ENCODE measurements around the gene HPCAL1. TPM values are rescaled to one million over a fixed set of nuclear protein-coding genes. Genes with fewer than 3 reads are reported as not detected.

Gene HPCAL1
- total RNA-seq, 1 donor from 2014 or later: 12.3 TPM

DNA sequence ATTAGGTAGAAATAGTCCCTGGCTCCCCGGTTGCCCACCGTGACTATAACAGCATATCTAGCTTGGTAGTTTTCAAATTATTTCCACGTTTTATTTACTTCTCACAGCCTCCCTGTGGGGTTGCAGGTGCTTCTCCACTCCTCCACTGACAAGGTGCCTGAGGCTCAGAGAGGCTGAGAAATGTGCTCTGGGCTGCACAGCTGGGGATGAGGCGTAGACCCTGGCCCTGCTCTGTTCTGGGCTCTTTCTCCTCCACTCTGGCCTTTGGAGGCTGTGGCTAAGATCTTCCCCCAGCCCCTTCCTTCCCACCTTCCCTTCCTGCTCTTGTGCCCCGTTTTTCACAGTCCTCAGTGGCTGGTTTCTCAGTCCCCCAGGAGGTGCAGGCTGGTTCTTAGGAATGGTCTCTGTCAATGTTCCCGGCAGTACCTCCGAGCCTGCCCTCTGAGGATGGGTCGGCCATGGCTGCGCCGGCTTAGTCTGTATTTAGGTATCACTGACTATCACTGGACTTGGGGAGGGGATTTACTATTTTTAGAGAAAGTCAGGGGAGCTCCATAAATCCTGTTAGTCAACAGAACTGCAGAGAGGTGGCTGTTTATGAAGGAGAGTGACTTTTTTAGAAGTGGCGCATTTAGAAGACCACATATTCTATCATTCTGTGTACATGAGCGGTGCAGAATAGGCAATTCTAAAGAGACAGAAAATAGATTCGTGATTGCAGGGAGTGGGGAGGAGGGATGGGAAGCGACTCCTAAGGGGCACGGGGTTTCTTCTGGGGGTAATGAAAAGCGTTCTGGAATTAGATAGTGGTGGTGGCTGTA, 35.0 kb downstream of the HPCAL1 start:
- Histone ChIP-seq H3K36me3 (ENCODE audit: insufficient read depth, low read length) (no peaks in the 10 kb centered on the region), H3K4me2 (ENCODE audit: low read length) (no peak overlapping the region), H3K4me1 (ENCODE audit: insufficient read depth, low read length) (peaks cover 3% of the 10 kb centered on the region), H3K9me3 (ENCODE audit: insufficient read depth, low read depth, low read length) (peaks cover 6% of the 10 kb centered on the region), H3K79me2 (ENCODE audit: insufficient read depth, low read length) (peaks cover 62% of the 10 kb centered on the region), H2AFZ (ENCODE audit: low read depth, low read length) (no peak overlapping the region), H4K20me1 (ENCODE audit: insufficient read depth, low read length) (peaks cover 36% of the 10 kb centered on the region), H3K27ac (ENCODE audit: low read depth, low read length) (no peak overlapping the region), H3K4me3 (ENCODE audit: insufficient read depth, low read depth, low read length) (no peak overlapping the region), H3K9ac (ENCODE audit: low read length) (no peak overlapping the region), H3K27me3 (ENCODE audit: insufficient read depth, low read length) (no peaks in the 10 kb centered on the region)
- peaks cover 2% of the 10 kb centered on the region for H3K36me3 Mint-ChIP-seq (ENCODE audit: low read depth, unreplicated experiment)
- no peaks in the 10 kb centered on the region for H3K9me3 Mint-ChIP-seq (ENCODE audit: unreplicated experiment)
- peaks cover 11% of the 10 kb centered on the region for H3K4me1 Mint-ChIP-seq (ENCODE audit: low read depth, unreplicated experiment)
- peak overlapping the region; percentile 7 for H3K4me3 Mint-ChIP-seq (ENCODE audit: unreplicated experiment)
- H3K27ac Mint-ChIP-seq (ENCODE audit: unreplicated experiment): peak overlapping the region; percentile 34
- DNase-seq (ENCODE audit: low read depth) (no peak), FAIRE-seq (no peak)
- no peaks in the 10 kb centered on the region for H3K27me3 Mint-ChIP-seq (ENCODE audit: low read depth, unreplicated experiment)
- no peak for TF ChIP-seq EZH2 (IDR thresholded peaks at IDR 0.05; ENCODE audit: insufficient read depth, low read length)
- TF ChIP-seq, protein P1, sequence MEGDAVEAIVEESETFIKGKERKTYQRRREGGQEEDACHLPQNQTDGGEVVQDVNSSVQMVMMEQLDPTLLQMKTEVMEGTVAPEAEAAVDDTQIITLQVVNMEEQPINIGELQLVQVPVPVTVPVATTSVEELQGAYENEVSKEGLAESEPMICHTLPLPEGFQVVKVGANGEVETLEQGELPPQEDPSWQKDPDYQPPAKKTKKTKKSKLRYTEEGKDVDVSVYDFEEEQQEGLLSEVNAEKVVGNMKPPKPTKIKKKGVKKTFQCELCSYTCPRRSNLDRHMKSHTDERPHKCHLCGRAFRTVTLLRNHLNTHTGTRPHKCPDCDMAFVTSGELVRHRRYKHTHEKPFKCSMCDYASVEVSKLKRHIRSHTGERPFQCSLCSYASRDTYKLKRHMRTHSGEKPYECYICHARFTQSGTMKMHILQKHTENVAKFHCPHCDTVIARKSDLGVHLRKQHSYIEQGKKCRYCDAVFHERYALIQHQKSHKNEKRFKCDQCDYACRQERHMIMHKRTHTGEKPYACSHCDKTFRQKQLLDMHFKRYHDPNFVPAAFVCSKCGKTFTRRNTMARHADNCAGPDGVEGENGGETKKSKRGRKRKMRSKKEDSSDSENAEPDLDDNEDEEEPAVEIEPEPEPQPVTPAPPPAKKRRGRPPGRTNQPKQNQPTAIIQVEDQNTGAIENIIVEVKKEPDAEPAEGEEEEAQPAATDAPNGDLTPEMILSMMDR (IDR thresholded peaks at IDR 0.05; ENCODE audit: insufficient read depth, low read depth, low read length): no peak

- Histone ChIP-seq H3K4me3 (ENCODE audit: insufficient read depth, low read depth, low read length) (no peak overlapping the region), H3K36me3 (ENCODE audit: insufficient read depth, low read length) (no peaks in the 10 kb centered on the region), H3K4me2 (ENCODE audit: low read length) (no peak overlapping the region), H3K27me3 (ENCODE audit: insufficient read depth, low read length) (no peaks in the 10 kb centered on the region), H3K27ac (ENCODE audit: low read depth, low read length) (no peak overlapping the region), H3K9me3 (ENCODE audit: insufficient read depth, low read depth, low read length) (peaks cover 6% of the 10 kb centered on the region), H3K9ac (ENCODE audit: low read length) (no peak overlapping the region), H4K20me1 (ENCODE audit: insufficient read depth, low read length) (peaks cover 44% of the 10 kb centered on the region), H2AFZ (ENCODE audit: low read depth, low read length) (no peak overlapping the region), H3K4me1 (ENCODE audit: insufficient read depth, low read length) (peaks cover 3% of the 10 kb centered on the region), H3K79me2 (ENCODE audit: insufficient read depth, low read length) (peaks cover 64% of the 10 kb centered on the region)
- TF ChIP-seq, protein P1 (IDR thresholded peaks at IDR 0.05; ENCODE audit: insufficient read depth, low read depth, low read length): no peak
- no peak for TF ChIP-seq EZH2 (IDR thresholded peaks at IDR 0.05; ENCODE audit: insufficient read depth, low read length)
- Mint-ChIP-seq H3K4me3 (ENCODE audit: unreplicated experiment) (no peak overlapping the region), H3K27ac (ENCODE audit: unreplicated experiment) (no peak overlapping the region), H3K9me3 (ENCODE audit: unreplicated experiment) (no peaks in the 10 kb centered on the region), H3K27me3 (ENCODE audit: low read depth, unreplicated experiment) (no peaks in the 10 kb centered on the region), H3K4me1 (ENCODE audit: low read depth, unreplicated experiment) (peaks cover 3% of the 10 kb centered on the region), H3K36me3 (ENCODE audit: low read depth, unreplicated experiment) (peaks cover 2% of the 10 kb centered on the region)
- DNase-seq (ENCODE audit: low read depth) (no peak), FAIRE-seq (no peak)
Measured at GRCh38 chr2:10338270-10339188, 35.8 kb downstream of the HPCAL1 start.
